ENCODE results near the gene RUNX2.
"Not testable (repeated sequence)": the region's sequence is repeated elsewhere in the genome, so short reads cannot be mapped to it uniquely, and the experiment has no call there.

Gene RUNX2

DNA sequence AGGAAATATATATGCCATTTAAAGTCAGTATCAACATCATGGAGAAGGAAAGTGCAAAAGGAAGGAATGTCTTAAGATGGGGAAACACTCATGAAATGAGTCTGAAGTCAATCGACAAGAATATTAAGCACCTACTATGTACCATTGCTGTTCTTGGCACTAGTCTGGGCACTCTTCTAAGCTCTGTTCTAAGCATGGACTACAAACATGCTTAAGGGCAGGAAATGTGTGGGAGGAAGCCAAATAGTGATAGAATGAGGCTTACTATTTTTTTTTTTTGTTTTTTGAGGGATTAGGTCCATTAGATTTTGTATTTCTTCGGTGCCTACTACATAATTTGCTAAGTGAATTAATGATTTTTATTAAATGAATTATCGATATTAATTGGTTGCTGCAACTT, 133.4 kb downstream of the RUNX2 start:
- no peak for DNase-seq

DNA sequence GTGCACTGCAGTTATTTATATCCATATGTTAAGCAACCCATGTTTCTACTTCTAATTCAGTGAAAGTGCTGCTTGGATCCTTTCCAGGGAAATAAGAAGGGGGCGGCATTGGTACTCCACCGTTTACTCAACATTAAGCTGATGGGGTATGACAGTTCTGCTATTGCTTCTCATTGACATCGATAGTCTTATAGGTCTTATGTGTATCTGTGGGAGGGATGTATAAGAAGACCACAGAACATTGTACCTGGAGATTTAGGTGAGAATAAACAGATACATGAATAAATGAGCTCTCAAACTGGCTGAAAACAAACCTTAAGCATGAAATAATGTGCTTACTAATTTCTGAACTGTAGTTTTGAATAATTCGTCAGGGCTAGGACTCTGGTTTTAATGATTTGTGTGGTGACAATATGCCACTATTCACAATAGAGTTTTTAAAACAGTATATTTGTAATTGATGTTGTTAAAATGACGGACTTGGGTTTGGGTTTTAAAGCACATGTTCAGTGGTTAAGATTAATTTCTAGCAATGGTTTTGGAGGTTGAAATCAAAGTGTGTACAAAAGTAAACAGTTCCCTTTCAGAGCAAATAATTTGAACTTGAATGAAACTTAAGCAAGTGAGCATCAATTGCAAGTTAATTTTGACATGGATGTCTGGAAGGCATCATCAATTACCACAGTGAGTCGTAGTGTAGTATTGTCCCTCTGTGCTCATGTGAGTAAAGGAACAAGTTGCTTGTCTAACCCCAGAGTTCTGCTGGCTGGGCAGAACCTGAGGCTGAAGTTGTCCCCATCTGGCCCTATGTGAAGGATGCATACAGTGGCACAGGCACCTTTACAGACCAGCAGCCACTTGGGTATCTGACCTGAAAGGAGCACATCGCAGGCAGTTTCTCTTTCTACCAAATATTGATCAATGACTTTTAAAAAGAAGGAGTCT, 134.3 kb downstream of the RUNX2 start:
- DNase-seq, result no peak

DNA sequence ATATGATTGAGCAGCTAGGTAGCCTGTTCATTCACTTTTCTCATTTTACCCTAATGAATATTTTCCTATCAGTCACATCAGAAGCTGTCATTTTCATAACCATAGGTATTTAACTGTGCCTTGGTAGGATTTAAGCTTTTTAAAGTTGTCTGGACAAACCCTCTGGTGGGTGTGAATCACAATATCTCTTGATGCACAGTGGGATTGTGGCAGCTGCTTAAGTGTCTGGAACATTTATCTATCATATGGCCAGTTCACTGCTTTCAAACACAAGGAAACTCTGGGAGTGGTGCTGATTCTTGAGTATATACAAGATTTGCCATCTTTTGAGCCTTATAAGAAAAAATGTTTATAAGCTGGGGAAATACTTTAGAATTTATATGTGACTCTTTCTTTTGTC, 136.6 kb downstream of the RUNX2 start:
- no peak for DNase-seq

DNA sequence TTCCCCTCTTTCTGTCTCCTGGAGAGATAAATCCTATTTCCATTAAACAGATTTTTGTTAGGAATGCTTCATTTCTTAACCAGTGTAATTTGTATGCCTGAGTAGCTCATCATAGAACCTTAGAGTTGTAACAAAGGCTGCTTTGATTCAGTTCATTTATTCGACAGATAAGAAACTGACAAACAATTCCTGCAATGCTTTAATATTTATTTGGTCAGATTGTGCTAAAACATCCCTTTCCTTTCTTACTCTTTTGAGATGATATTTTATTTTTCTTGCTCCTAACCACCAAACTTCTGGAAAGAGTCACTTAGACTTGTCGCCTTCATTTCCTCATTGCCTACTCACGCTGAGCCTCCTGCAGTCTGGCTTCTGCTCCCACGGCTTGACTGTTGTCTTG, 138.6 kb downstream of the RUNX2 start:
- DNase-seq, result no peak

DNA sequence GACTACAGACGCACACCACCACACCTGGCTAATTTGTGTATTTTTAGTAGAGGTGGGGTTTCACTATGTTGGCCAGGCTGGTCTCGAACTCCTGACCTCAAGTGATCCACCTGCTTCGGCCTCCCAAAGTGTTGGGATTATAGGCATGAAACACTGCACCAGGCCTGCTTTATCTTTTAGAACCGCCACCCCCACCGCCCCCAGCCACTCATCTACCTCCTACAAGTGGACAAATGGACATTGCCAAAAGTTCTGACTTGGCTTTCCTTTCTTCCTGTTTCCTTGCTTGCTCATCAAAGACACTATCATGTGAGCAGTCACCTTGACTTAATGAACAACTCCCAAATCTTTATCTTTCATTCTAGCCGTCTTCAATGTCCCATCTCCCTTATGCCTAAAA, 139.3 kb downstream of the RUNX2 start:
- DNase-seq, result not testable (repeated sequence)

DNA sequence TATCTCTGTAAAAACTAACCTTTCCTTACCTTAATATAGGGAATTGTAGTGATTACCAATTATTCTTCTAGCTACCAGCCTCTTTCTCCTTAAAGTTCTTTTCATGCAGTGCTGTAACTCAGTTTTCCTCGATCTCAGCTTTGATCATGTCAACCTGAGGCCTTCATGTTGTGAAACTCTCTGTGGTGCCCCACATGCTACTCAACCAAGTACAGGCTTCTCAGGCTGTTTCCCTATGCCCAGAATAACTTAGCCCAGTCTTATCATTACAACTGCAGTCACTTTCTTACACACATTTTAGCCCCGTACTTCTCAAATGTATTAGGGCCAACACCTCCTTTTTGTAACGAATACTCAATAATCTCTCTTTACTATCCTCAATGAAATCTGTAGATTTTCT, 139.7 kb downstream of the RUNX2 start:
- no peak for DNase-seq

DNA sequence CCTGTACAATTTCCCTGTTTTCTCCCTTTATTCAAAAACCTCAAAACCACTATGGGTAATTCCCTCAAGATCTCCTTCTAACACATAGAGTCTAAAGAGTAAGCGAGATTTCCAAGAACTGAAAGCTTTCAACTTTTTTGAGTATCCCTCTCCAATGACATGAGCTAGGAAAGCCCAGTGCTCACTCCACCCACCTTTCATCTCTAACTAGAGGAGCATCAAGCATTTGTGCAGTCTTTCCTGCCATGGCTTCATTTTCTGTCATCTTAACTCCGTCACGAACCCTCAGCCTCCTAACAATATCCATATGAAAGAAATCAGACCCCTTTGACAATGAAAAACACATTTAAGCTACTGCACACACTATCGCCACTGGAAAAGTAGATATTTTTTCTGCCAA, 141.5 kb downstream of the RUNX2 start:
- no peak for DNase-seq

DNA sequence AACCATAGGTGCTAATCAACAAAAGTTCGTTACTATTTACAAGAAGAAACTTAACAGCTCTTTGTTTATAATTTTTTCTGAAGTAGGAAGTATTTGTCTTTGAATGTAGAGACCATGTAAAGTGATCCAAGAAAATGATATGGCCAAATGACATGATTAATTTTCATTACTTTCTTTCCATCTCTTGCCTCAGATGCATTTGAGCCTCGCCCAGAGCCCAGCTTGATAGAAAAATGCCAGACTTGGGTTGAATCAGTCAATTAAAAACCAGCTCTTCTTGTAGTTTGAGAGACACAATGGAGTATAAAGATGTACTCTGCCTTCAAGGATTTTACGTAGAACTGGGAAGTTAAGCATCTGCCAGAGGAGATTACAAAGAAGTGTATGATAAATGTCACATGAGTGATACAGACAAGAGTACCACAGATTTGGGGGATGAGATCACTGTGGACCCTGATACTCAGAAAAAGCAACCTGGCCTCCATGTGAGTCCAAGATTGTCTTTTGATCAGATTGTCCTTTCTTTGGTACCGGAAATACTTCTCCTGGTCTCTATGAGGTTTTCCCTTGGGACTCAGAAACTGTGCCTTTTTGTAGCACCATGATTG, 142.1 kb downstream of the RUNX2 start:
- DNase-seq, result no peak

DNA sequence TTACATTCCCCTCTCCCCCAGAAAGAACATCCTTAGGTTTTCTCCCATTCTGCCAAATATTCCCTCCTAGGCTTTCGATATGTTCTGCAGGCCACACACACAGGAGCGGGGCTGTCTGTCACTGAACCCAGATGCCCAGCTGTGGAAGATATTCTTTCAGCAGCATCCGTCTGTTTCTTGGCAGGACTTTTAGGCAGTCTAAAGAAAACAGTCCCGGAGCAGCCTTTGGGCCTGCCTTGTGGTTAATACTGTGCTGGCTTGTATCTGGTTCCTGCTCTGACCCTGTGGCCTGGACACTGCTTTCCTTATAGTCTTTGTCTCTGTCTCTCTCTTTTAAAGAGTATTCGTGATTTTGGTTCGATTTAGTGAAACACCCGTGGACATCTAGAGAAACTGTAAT, 144.3 kb downstream of the RUNX2 start:
- no peak for DNase-seq

DNA sequence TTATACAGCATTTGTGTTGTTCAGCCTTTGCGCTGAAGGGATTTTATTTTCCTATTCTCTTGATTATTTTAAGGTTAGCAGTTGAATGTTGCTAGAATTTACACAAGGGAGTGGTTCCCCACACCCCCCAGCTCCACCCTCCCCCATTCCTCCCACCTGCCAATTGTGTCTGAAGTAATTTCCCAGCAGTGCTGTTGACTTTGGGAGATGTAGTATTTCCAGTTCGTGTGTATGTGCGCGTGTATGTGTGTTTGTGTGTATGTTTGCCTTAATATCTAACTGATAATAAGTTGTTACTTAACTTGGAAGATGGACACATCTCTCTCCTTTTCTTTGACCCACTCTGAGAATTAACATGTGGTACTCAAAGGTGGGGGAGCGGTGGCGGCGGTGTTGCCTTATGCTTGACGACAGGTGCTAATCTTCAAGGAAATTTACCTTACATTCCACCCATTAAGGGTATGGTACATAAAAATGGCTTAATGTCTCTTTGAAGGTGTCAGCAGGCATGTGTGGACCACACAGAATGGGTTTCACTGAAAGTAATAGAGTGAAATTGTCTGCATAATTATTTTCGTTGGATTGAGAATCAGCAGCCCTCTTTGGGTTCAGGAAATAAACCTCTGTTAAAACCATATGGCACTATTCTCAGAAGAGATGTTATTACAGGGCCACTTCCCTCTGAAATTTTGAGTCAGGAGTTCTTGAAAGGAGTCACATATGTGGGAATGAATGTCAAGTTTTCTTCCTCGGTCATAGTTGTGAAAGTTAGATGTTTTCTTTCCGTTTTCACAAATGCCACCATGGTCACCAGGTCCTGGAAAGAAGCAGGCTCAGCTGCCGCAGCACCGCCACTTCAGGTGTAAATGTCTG, 145.2 kb downstream of the RUNX2 start:
- DNase-seq, result no peak

DNA sequence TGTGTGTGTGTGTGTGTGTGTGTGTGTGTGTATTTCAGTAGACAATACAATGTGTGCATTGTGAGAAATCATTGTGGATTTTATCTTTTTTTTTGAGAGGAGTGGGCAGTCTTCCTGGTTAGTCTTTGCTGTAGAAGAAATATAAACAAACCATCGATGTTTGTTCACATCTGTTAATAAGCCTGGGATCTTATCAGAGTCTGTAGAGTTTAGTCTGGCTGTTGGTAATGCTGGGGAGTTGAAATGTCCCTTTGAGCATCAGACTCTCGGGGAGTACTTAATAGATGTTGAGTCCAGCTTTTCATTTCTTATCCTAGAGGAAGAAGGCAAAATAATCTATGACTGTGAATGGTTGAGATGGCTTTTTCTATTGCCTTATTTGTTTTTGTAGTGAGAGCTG, 146.2 kb downstream of the RUNX2 start:
- DNase-seq, result no peak

DNA sequence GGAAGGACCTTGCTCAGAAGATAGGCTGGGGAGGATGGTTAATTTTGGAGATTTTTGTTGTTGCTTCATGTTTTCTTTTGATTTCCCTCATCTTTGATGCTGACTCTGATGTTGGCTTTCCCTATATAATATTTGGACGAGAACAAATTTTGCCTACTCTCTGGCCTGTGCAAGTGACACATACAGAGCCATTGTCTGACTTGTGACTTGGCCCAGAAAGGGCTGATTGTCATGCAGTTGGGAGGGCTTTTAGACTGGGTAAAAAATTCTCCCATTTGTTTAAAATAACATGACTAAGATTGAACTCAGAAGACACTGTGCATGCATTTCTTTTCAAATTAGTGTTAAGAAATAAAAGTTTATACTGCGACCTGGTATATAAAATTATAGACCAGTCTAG, 148.2 kb downstream of the RUNX2 start:
- no peak for DNase-seq

DNA sequence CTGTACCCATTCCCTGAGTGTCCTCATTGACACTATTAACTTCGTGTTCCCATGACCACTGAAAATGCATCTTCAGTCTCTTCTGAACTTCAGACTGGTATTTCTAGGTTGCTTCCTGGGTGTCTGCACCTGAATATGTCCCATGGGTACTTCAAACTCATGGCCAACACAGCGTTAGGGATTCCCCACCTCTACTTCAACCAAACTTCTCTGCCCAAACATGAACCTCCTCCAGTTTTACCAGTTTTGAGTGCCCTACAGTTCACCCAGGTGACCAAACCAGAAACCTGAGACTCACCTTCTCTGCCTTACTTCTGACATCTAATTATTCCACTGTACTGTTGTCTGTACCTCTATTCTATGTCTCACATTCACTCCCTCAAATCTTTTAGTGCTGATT, 149.1 kb downstream of the RUNX2 start:
- DNase-seq, result no peak

DNA sequence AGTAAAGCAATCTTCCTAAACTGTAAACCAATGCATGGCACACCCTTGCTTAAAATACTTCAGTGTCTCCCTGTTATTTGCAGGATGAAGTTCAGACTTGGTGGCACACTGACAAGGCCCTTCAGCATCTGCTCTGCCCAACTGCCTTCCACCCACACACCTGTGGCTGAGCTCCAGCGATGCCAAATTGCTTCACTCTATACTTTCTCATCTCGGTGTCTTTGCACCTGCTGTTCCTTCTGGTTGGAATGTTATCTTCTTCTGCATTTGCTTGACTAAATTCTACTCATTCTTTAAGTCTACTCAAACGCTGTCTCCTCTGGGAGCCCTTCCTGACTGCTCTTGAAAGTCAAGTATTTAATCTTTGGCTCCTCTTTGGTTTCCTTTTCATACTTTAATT, 149.7 kb downstream of the RUNX2 start:
- DNase-seq, result no peak

DNA sequence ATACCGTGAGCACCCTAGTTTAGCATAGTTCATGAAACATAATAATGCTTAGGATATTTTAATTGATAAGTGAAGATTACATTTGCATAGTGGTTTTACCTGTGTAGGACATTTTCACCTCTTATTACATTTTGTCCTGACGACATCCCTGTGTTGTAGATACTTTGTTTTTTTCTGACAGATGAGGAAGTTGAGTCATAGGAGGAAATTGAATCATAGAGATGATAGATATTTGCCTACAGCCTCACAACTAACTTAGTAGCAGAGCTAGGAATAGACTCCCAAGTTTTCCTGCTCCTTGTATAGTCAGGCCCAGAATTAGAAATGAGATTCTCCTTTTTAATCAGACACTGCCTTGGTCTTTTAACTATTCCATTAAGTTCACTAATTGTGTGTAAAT, 150.1 kb downstream of the RUNX2 start:
- DNase-seq, result peak; percentile 61 to 65

DNA sequence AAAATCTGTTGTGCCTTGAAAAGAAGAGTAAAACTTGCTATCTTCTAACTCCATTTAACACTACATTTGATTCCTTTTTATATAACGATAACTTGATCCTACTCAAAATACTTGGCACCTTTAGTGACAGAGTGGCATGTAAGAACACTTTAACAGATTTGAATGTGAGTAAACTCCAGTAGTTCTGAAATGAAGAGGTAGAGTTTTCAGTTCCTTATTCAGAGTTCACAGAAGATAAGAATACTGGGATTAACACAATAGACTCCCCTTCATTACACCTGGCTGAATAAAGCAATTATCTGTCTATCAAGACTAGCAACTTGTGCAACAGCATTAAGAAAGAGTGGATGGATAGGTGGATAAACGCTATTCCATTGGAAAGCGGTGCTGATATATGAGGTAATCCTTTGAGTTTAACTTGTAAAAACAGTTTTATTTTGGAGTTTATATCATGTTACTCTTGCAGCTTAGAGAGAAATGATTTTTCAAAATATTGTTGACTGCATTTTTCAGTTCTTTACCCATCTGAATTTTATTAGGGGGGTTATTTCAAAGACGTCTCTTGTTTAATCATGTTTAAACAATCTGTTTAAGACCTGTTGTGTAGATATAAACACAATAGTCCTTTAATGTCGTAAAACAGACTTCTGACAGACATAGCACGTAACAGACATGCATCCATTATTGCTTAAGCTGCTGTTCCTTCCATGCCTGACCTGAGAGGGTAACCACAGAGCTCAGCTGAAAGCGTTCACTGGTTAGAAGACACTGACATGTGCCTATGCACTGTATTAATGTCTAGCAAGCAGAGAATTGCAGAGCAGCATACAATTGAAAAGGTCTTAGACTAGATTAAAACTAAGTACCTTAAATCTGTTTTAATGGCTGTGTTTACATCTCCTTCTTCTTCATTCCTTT, 152.0 kb downstream of the RUNX2 start:
- peak; percentile 37 to 71 for DNase-seq

DNA sequence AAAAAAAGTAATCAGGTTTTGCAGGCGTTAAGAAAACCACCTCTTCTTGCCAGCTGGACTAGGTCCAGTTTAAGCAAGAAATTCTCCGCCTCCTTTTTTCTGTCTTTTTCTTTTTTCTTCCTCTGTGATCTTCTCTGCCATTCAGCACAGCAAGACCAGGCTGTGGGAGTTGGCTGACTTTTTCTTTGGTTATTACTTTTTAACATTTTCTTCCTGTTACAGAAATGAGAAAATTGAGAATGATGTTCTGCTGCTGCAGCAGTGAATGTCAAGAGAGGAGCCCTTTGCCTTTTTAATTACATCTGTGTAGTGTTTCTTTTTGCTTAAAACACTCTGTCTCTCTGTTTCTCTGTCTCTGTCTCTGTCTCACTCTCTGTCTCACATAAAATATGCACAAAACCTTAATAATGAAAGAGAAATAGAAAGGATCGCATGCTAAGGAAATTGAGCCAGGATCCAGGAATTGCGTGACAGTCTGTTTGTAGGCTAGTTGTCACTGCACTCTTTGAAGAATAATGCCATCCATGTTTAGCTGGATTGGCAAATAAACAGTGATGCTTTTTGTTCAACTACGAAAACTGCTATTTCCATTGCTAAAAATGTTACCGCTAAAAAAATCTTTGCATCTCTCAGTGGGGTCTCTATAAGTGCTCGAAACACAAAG, 152.8 kb downstream of the RUNX2 start:
- no peak for DNase-seq

DNA sequence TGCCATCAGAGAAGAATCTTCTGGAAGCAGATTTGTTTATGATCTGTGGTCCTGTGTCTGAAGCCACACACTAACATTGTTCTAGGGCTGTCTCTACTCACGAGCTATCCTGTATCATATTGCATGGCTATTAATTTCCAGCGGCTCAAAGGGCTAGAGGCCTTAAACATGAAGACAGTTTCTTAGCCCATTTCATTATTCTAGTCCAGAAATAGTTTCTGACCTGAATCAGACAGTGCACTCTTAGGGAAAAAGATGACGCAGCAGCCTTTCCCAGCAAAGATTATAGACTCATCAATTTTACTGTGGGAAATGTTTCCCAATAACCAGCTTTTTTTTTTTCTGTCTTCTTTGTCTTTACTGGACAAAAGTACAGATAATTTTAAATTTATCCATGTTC, 154.9 kb downstream of the RUNX2 start:
- DNase-seq, result no peak

DNA sequence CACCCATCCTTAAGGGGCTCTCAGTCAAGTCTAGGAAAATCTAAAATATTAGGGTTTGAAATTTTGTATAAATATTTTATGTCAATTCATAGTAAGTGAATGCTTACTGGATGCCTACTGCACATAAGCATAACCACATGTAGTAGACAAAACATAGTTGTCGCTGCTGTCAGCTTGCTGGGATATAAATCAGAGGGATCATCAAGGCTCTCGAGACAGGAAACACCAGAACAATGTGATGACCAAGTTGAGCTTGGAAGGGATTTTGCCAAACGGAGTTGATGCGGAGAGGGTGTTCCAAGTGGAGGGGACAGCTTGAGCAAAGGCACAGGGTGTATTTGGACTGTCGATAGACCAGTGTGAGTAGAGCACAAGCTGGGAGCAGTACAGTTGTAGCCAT, 155.4 kb downstream of the RUNX2 start:
- no peak for DNase-seq

DNA sequence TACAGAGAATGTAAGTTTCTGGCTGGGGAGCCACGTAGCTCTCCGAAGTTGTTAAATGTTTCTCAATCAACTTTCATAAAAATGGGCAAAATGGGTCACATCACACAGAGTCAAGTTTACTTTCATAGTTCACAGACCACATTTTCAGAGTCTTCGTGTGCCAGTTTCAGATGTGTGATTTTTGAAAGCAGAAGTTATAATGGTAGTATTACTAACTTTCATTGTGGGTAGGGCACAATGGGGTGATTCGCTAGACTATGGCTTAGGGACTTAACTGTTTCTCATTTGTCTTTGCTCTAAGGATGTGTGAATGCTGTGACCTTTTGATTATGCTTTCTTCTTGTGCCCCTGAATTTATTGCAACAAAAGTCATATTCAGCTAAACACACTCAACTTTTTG, 158.6 kb downstream of the RUNX2 start:
- no peak for DNase-seq

DNA sequence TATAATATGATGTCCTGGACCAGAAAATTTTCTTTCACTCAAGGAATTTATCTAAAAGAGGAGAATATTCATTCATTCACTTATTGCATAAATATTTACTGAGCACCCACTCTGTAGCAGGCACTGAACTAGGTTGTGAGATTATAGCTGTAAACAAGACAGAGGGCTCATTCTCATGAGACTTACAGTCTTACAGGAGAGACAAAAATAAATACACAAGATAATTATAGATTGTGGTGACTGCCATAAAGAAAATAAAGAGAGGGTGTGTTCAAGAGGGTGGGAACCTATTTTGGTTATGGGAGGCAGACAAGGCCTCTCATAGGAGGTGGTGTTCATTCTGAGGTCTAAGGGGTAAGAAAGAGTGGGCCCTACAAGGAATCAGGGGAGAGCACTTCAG, 159.5 kb downstream of the RUNX2 start:
- no peak for DNase-seq

DNA sequence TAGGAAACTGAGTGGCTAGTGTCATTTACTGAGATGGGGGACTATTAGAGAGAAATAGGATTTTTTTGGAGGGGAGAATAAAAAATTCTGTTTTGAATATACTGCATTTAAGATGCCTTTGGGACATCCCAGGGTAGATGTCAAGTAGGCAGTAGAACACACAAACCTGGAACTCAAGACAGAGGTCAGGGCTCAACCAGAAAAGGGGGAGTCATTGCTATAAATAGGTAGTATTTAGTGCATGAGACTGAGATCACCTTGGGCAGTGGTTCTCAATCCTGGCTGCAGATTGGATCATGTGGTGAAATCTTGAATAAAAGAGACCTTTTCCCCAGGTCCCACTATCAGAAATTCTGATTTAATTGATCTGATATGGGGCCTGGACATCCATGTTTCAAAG, 160.1 kb downstream of the RUNX2 start:
- no peak for DNase-seq

Measured in Kasumi-1 (cell line).